Gastrocnemius medialis (tissue), 4 donors: ENCODE data around the gene SELENOH. TPM values are rescaled to one million over a fixed set of nuclear protein-coding genes. Genes with fewer than 3 reads are reported as not detected.

Experiments used
- ATAC-seq, 2 donors: fragments of 150-250 bp; one replicate each; pipeline ENCODE4 v1.9.1; 2016
- DNase-seq, 2 donors: peaks; one replicate each; pipeline ENCODE4 v3.0.0-alpha.2; 2019
- H3K27ac ChIP-seq, 4 donors: fragments of 200-600 bp; sonication (generic); 1 replicate in 1 of 4; 2 replicates in 3 of 4; pipeline ENCODE4 v1.5.1; 2016 to 2018; ENCODE audit warnings: mild to moderate bottlenecking in 2 of 4, moderate library complexity in 1 of 4
- H3K27me3 ChIP-seq, 3 donors: fragments of 200-600 bp; sonication (generic) in 2 of 3; 1 replicate in 1 of 3; 2 replicates in 2 of 3; pipeline versions ENCODE4 v1.5.1 to v1.6.0; 2016 to 2019; ENCODE audit warnings: mild to moderate bottlenecking in 1 of 3, moderate library complexity in 1 of 3
- H3K36me3 ChIP-seq, 2 donors: fragments of 200-600 bp; sonication (generic) in 1 of 2; one replicate each; pipeline ENCODE4 v1.5.1; 2017 to 2018
- H3K4me1 ChIP-seq, 2 donors: fragments of 200-600 bp; sonication (generic) in 1 of 2; one replicate each; pipeline ENCODE4 v1.5.1; 2016 to 2017; ENCODE audit warnings: mild to moderate bottlenecking in 2 of 2
- H3K4me3 ChIP-seq, 4 donors: fragments of 200-600 bp; sonication (generic) in 3 of 4; 1 replicate in 1 of 4; 2 replicates in 3 of 4; pipeline ENCODE4 v1.5.1; 2016 to 2019; ENCODE audit warnings: mild to moderate bottlenecking in 2 of 4
- H3K9me3 ChIP-seq, 3 donors: fragments of 200-600 bp; sonication (generic) in 2 of 3; 1 replicate in 1 of 3; 2 replicates in 2 of 3; pipeline ENCODE4 v1.5.1; 2016 to 2019
- POLR2A ChIP-seq, 2 donors: fragments of 450-650 bp; IDR thresholded peaks; one replicate each; pipeline ENCODE4 v1.6.1; 2017; ENCODE audit warnings: antibody characterized with exemption in 2 of 2, mild to moderate bottlenecking in 2 of 2, moderate library complexity in 2 of 2
- in situ Hi-C, 4 donors: fragments of 200-750 bp; cut with MboI; loops; one replicate each; pipeline versions ENCODE4 v1.15.0 to v1.8.0; 2017; ENCODE audit warnings: low sequenced_read_pairs in 4 of 4
- intact Hi-C: fragments of 100-400 bp; cut with DNase I; formaldehyde crosslinking; loops from one replicate; pipeline ENCODE4 v1.15.1; 2023; ENCODE audit warnings: low total_unique reads
- total RNA-seq, 4 donors: library from RNA; depleted of rRNA; stranded (reverse); fragments of >200 nt; gene quantifications; one replicate each; pipeline versions ENCODE4 v1.1.0 to v1.2.3, GENCODE V29; 2016
- TF ChIP-seq, protein P1 (sequence below), 5 experiments: fragments of 450-650 bp in 3 of 5; fragments of 200-600 bp in 2 of 5; sonication (generic) in 2 of 5; IDR thresholded peaks in 4 of 5; conservative IDR thresholded peaks in 1 of 5; 1 replicate in 4 of 5; 2 replicates in 1 of 5; pipeline ENCODE4 v1.5.1; 2016 to 2019; ENCODE audit warnings: antibody characterized with exemption in 5 of 5, mild to moderate bottlenecking in 3 of 5, moderate library complexity in 3 of 5

SELENOH gene, protein sequence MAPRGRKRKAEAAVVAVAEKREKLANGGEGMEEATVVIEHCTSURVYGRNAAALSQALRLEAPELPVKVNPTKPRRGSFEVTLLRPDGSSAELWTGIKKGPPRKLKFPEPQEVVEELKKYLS
- 100 to 1,000 TPM in 3 of 4 donors, 10 to 100 TPM in 1; 94.7 to 145 (median 132) TPM for total RNA-seq

DNA sequence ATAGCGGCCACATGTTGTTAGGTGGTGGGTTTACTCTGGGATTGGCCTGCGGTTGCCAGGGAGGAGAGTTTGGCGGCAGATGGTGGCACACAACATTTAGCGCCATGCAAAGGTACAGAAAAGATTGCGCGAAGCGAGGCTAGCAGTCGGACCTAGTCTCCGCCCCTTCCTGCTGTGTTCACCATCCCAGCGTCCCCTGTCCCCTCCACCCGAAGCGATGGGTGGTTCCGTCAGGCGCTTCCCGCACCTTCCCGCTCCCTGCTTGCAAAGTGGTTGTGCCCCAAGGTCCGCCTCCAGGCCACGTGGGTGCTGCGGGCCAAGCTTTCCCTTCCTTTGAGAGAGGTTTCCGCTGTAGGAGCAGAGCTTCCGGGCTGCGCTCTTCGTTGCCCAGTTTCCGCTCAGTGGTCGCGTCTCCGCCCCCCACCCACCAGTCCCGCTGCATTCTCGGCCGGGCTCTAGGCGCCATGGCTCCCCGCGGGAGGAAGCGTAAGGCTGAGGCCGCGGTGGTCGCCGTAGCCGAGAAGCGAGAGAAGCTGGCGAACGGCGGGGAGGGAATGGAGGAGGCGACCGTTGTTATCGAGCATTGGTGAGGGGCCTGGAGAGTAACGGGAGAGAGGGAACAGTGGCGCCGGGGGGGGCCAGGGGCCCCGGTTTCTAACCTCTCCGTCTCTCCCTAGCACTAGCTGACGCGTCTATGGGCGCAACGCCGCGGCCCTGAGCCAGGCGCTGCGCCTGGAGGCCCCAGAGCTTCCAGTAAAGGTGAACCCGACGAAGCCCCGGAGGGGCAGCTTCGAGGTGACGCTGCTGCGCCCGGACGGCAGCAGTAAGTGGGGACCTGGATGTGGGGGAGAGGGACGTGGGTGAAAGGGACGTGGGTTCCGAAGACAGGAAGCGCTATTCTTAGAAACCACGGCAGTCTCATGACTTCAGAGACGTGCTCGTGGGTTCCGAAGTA is at the start of gene SELENOH:
Gene SELENOH (plus strand): TSS at position 360 of the 955 bp plus-strand sequence. CDS start 105 bp downstream, at position 465.
- intact Hi-C loops, result loop anchor here (1.0 to 10.0 kb wide), 5 partner anchors 21 to 417 kb away; partner anchors contain the start of genes MED19, TMX2 and TNKS1BP1

GRCh38 chr11:57698843-57699365 is 42.4 kb upstream of the SELENOH start:
- peaks cover 13 to 89% of the 10 kb centered on the region in 2 donors for H3K36me3 ChIP-seq
- H3K27me3 ChIP-seq, result no peaks in the 10 kb centered on the region
- no peaks in the 10 kb centered on the region for H3K4me1 ChIP-seq
- ATAC-seq, result no peak
- no peaks in the 10 kb centered on the region for H3K9me3 ChIP-seq
- no peak for DNase-seq
- no peak overlapping the region for H3K4me3 ChIP-seq
- in situ Hi-C loops (no loop called here), intact Hi-C loops (no loop called here)
- H3K27ac ChIP-seq, result no peak overlapping the region
- no peak for TF ChIP-seq POLR2A (IDR thresholded peaks at IDR 0.05)
- TF ChIP-seq, protein P1, sequence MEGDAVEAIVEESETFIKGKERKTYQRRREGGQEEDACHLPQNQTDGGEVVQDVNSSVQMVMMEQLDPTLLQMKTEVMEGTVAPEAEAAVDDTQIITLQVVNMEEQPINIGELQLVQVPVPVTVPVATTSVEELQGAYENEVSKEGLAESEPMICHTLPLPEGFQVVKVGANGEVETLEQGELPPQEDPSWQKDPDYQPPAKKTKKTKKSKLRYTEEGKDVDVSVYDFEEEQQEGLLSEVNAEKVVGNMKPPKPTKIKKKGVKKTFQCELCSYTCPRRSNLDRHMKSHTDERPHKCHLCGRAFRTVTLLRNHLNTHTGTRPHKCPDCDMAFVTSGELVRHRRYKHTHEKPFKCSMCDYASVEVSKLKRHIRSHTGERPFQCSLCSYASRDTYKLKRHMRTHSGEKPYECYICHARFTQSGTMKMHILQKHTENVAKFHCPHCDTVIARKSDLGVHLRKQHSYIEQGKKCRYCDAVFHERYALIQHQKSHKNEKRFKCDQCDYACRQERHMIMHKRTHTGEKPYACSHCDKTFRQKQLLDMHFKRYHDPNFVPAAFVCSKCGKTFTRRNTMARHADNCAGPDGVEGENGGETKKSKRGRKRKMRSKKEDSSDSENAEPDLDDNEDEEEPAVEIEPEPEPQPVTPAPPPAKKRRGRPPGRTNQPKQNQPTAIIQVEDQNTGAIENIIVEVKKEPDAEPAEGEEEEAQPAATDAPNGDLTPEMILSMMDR (IDR thresholded peaks at IDR 0.05 in 4 of 5, conservative IDR thresholded peaks at IDR 0.05 in 1 of 5), result no peak

More for the DNA sequence above, at the start of gene SELENOH:
- ATAC-seq (peak; percentile 95 to 97), DNase-seq (peak; percentile 95 to 96)
- Histone ChIP-seq H3K27ac (peak within 1 kb of the TSS; percentile 94 to 99 (median 98)), H3K4me1 (peaks cover 15 to 17% of the 10 kb centered on the region in 2 donors), H3K36me3 (peaks cover 0 to 34% of the 10 kb centered on the region in 2 donors), H3K27me3 (no peaks in the 10 kb centered on the region), H3K4me3 (peak within 1 kb of the TSS; percentile 77 to 100 (median 90)), H3K9me3 (no peaks in the 10 kb centered on the region)
- in situ Hi-C loops, result loop anchor here in 1 of 4 donors (10.0 kb wide), 1 partner anchor 63 kb away; no protein-coding TSS in a partner anchor
- TF ChIP-seq POLR2A (IDR thresholded peaks at IDR 0.05), result peak; percentile 84
- TF ChIP-seq, protein P1 (IDR thresholded peaks at IDR 0.05 in 4 of 5, conservative IDR thresholded peaks at IDR 0.05 in 1 of 5), result no peak

GRCh38 chr11:57699813-57700212 is 41.5 kb upstream of the SELENOH start:
- H3K9me3 ChIP-seq, result no peaks in the 10 kb centered on the region
- H3K4me3 ChIP-seq, result no peak overlapping the region
- H3K27ac ChIP-seq, result no peak overlapping the region
- ATAC-seq (no peak), DNase-seq (no peak)
- TF ChIP-seq, protein P1 (IDR thresholded peaks at IDR 0.05 in 4 of 5, conservative IDR thresholded peaks at IDR 0.05 in 1 of 5), result no peak
- no peak for TF ChIP-seq POLR2A (IDR thresholded peaks at IDR 0.05)
- in situ Hi-C loops (loop anchor here in 1 of 4 donors (25.0 kb wide), 1 partner anchor 887 kb away; the partner anchor contains the start of genes LPXN and ZFP91), intact Hi-C loops (no loop called here)
- no peaks in the 10 kb centered on the region for H3K4me1 ChIP-seq
- H3K27me3 ChIP-seq, result no peaks in the 10 kb centered on the region
- H3K36me3 ChIP-seq, result peaks cover 5 to 89% of the 10 kb centered on the region in 2 donors

DNA sequence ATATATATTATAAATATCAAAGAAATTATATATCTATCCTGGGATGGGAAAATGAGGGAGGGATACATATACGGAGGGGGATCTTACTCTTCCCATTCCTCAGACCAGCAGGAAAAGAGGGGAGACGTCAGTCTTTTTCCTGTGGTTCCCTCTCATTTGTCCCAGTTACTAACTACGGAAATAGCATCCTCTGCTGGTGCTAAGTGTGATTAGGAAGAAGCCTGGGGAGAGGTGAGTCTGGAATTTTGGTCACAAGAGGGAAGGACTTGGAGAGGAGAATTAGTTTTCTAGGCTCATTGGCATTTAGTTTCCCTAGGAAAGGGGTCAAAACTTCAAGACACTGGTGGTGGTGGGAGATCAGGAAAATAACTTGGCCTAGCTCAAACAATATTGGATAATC is 40.9 kb upstream of the SELENOH start:
- H3K4me1 ChIP-seq, result no peaks in the 10 kb centered on the region
- H3K9me3 ChIP-seq, result no peaks in the 10 kb centered on the region
- in situ Hi-C loops (loop anchor here in 1 of 4 donors (25.0 kb wide), 1 partner anchor 887 kb away; the partner anchor contains the start of genes LPXN and ZFP91), intact Hi-C loops (no loop called here)
- peaks cover 0 to 86% of the 10 kb centered on the region in 2 donors for H3K36me3 ChIP-seq
- TF ChIP-seq POLR2A (IDR thresholded peaks at IDR 0.05), result no peak
- TF ChIP-seq, protein P1 (IDR thresholded peaks at IDR 0.05 in 4 of 5, conservative IDR thresholded peaks at IDR 0.05 in 1 of 5), result no peak
- no peak for ATAC-seq
- H3K27me3 ChIP-seq, result no peaks in the 10 kb centered on the region
- DNase-seq, result no peak
- H3K4me3 ChIP-seq, result no peak overlapping the region
- H3K27ac ChIP-seq, result no peak overlapping the region
